Measurements from ENCODE around the gene TMEM126B. TPM values are rescaled to one million over a fixed set of nuclear protein-coding genes. Genes with fewer than 3 reads are reported as not detected.

TMEM126B gene
- total and polyA plus RNA-seq, 2 of the 13 experiments (the other 11 are each of a cell fraction or from before 2014, with no cell fraction given) = 33.6 to 54.8 TPM

GRCh38 chr11:85647604-85648299 is 19.4 kb downstream of the TMEM126B start, which contains the start of gene TMEM126A:
TSS of gene TMEM126A (plus strand) at chr11:85647967. CDS start at chr11:85650256, 2,289 bp downstream.
- Histone ChIP-seq H3K4me2 (ENCODE audit: low read depth, low read length) (peak within 1 kb of the TSS; percentile 88), H3K27me3 (ENCODE audit: control insufficient read depth in 1 of 2, insufficient read depth in 2 of 2, low read length in 2 of 2) (no peaks in the 10 kb centered on the region; a peak in 1 of 5 replicates), H3K9ac (ENCODE audit: insufficient read depth, low read depth, low read length) (peak within 1 kb of the TSS; percentile 80), H3K4me1 (ENCODE audit: insufficient read depth, low read length) (peaks cover 18% of the 10 kb centered on the region), H3K79me2 (ENCODE audit: insufficient read depth, low read length) (peaks cover 17% of the 10 kb centered on the region), H2AFZ (ENCODE audit: low read length) (peak within 1 kb of the TSS; percentile 79), H3K36me3 (replicated peaks in 1 of 2; ENCODE audit: control insufficient read depth in 1 of 2, insufficient read depth in 2 of 2, low read length in 2 of 2) (no peaks in the 10 kb centered on the region; a peak in 1 of 5 replicates), H3K9me3 (ENCODE audit: low read length) (no peaks in the 10 kb centered on the region), H3K27ac (ENCODE audit: extremely low read length, insufficient read depth, low read length) (peak within 1 kb of the TSS; percentile 77), H3K4me3 (replicated peaks in 1 of 3; ENCODE audit: insufficient read depth in 1 of 3, low read depth in 2 of 3, low read length in 3 of 3) (peak within 1 kb of the TSS; percentile 81 to 83 (median 82)), H4K20me1 (ENCODE audit: insufficient read depth, low read length) (no peaks in the 10 kb centered on the region)
- ChIA-PET POLR2A (interaction anchor here (0.7 to 5.7 kb wide), 10 partner anchors 11 to 654 kb away, joined by 3 to 112 read pairs (median 4); partner anchors contain the start of genes CCDC89, CREBZF, DLG2 and HIKESHI), CTCF (ENCODE audit: low intra/inter-chr PET ratio, low total read pairs) (no interaction called here)
- ATAC-seq = peak; percentile 97
- no TSS peak for BruUV-seq (replicated peaks)
- in situ Hi-C loops (cut with HindIII; ENCODE audit: extremely low pct_ligation_motif_present, low pct_unique_long_range_greater_than_20kb) = loop anchor here (25.0 kb wide), 1 partner anchor 615 kb away; no protein-coding TSS in a partner anchor
- FAIRE-seq = peak; percentile 81
- intact Hi-C loops (cut with micrococcal nuclease; ENCODE audit: unreplicated experiment) = loop anchor here (1.0 to 2.0 kb wide), 2 partner anchors 17 to 19 kb away; partner anchors contain the start of genes CREBZF and TMEM126B
- peak; percentile 86 for DNase-seq (ENCODE audit: low spot score)
- 2% methylated on average over 15 of the region's 33 CpGs for WGBS (ENCODE audit: low lambda C conversion rate)
- TF ChIP-seq, protein P1, sequence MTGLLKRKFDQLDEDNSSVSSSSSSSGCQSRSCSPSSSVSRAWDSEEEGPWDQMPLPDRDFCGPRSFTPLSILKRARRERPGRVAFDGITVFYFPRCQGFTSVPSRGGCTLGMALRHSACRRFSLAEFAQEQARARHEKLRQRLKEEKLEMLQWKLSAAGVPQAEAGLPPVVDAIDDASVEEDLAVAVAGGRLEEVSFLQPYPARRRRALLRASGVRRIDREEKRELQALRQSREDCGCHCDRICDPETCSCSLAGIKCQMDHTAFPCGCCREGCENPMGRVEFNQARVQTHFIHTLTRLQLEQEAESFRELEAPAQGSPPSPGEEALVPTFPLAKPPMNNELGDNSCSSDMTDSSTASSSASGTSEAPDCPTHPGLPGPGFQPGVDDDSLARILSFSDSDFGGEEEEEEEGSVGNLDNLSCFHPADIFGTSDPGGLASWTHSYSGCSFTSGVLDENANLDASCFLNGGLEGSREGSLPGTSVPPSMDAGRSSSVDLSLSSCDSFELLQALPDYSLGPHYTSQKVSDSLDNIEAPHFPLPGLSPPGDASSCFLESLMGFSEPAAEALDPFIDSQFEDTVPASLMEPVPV (CRISPR knock-in tag; IDR thresholded peaks at IDR 0.05) = peak; percentile 67; the same call in 1 of the 2 replicates
- no peak for TF ChIP-seq ZNF577 (CRISPR knock-in tag; IDR thresholded peaks at IDR 0.05; ENCODE audit: borderline replicate concordance, low read depth)
- no peak for TF ChIP-seq ZBTB7B (CRISPR knock-in tag; IDR thresholded peaks at IDR 0.05)
- peak; percentile 89 for TF ChIP-seq SAP130 (CRISPR knock-in tag; IDR thresholded peaks at IDR 0.05; ENCODE audit: low read depth)
- TF ChIP-seq ZNF883 (CRISPR knock-in tag; IDR thresholded peaks at IDR 0.05; ENCODE audit: not compliant biosample characterization) = no peak
- TF ChIP-seq ZSCAN20 (CRISPR knock-in tag; IDR thresholded peaks at IDR 0.05; ENCODE audit: borderline replicate concordance) = no peak
- TF ChIP-seq RAD21 (CRISPR knock-in tag; IDR thresholded peaks at IDR 0.05) = no peak
- no peak for TF ChIP-seq TEAD2 (CRISPR knock-in tag; IDR thresholded peaks at IDR 0.05)
- TF ChIP-seq MIXL1 (CRISPR knock-in tag; IDR thresholded peaks at IDR 0.05) = peak; percentile 81
- TF ChIP-seq SMC3 (IDR thresholded peaks at IDR 0.05; ENCODE audit: low read length) = no peak
- TF ChIP-seq ZNF34 (CRISPR knock-in tag; IDR thresholded peaks at IDR 0.05; ENCODE audit: borderline replicate concordance) = peak; percentile 66; the same call in 1 of the 2 replicates
- TF ChIP-seq ZNF737 (CRISPR knock-in tag; IDR thresholded peaks at IDR 0.05; ENCODE audit: borderline replicate concordance) = no peak
- TF ChIP-seq ZFP36L2 (CRISPR knock-in tag; IDR thresholded peaks at IDR 0.05) = no peak
- no peak for TF ChIP-seq MYNN (CRISPR knock-in tag; IDR thresholded peaks at IDR 0.05; ENCODE audit: low read depth)
- no peak for TF ChIP-seq ZNF138 (CRISPR knock-in tag; IDR thresholded peaks at IDR 0.05; ENCODE audit: low read depth)
- TF ChIP-seq U2AF1 (optimal IDR thresholded peaks at IDR 0.05; ENCODE audit: low read depth, low read length) = no peak
- TF ChIP-seq, protein P2, sequence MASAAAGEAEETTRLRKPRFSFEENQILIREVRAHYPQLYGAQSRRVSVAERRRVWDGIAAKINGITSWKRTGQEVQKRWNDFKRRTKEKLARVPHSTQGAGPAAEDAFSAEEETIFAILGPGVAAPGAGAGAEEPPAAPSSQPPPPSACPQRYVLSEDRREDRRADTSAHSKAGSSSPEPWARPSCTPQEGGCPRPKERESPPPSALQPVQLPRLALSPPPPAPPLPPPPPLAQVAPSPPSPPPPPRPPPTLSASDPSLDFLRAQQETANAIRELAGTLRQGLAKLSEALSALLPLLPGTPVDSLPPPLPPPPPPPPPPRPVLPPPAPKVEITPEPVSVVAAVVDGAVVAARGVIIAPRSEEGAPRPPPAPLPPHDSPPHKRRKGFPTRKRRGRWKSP (CRISPR knock-in tag; IDR thresholded peaks at IDR 0.05) = peak; percentile 60; the same call in 1 of the 2 replicates
- peak; percentile 26 for TF ChIP-seq HNRNPK (IDR thresholded peaks at IDR 0.05; ENCODE audit: low read depth, low read length, poor library complexity, severe bottlenecking)
- TF ChIP-seq TCF12 (IDR thresholded peaks at IDR 0.05) = no peak
- TF ChIP-seq TCF12 (CRISPR knock-in tag; IDR thresholded peaks at IDR 0.05) = no peak
- TF ChIP-seq ZSCAN21 (CRISPR knock-in tag; IDR thresholded peaks at IDR 0.05; ENCODE audit: borderline replicate concordance) = peak; percentile 35; the same call in 1 of the 2 replicates
- no peak for TF ChIP-seq CENPX (CRISPR knock-in tag; IDR thresholded peaks at IDR 0.05)
